GM23248 (cell line): Measurements from ENCODE around the gene NUP210.

Experiments used
- EZH2 ChIP-seq: fragments of 200-600 bp; sonication (generic); IDR thresholded peaks from 2 replicates; pipeline ENCODE4 v1.6.1; 2018; ENCODE audit warnings: antibody characterized with exemption, mild to moderate bottlenecking; ENCODE audit not compliant: insufficient read depth, poor library complexity, severe bottlenecking
- EZH2phosphoT487 ChIP-seq: fragments of 200-600 bp; sonication (generic); IDR thresholded peaks from 2 replicates; pipeline ENCODE4 v1.6.1; 2018; ENCODE audit warnings: antibody characterized with exemption, moderate library complexity, mild to moderate bottlenecking, low read depth; ENCODE audit not compliant: insufficient read depth

DNA sequence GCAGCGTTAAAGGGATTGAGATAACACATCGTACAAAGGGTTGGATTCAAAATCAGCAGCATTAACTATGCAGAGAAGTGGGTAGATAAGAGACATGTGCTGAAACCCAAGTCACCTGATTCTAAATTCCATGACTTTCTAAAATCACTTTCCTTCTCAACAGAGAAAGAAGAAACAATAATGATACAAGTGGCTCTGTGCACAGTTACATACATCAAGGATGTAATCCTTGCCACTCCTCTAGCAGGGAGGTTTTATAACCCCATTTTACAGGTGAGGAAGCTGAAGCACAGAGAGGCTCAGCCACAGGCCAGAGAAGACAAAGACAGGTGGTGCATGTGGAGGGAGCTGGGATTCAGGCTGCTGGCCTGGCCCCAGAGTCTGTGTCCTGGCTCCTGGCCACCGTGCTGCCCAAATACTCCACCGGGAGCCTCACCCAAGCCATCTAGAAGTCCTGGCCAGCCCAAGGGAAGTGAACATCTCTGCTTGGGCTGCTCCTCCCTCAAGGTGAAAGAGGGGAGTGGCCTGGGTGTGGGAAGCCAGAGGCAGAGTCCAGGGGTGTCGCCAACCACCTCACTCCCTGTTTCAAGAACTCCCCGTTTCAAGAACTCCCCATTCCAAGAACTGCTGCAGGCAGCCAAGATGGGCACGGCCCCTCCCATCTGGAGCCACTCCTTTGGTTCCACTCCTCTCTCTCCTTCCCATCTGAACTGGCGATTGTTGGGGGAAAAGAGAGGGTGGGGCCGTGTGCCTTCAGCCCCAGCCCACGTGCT, 147.1 kb downstream of the NUP210 start:
- TF ChIP-seq EZH2phosphoT487 (no peak), EZH2 (no peak)
